ENCODE data around the gene VPS16.
"Not testable (repeated sequence)": the region's sequence is repeated elsewhere in the genome, so short reads cannot be mapped to it uniquely, and the experiment has no call there.

VPS16 gene

GRCh38 chr20:2891343-2891742, 50.8 kb downstream of the VPS16 start:
- Histone ChIP-seq H3K4me3 (ENCODE audit: insufficient read depth, low read length, poor library complexity, severe bottlenecking) (no peak overlapping the region), H4K20me1 (ENCODE audit: low read depth, low read length) (peaks cover 15% of the 10 kb centered on the region), H2AFZ (ENCODE audit: low read depth, low read length, severe bottlenecking) (no peak overlapping the region), H3K27ac (ENCODE audit: low read depth, low read length) (no peak overlapping the region), H3F3A (ENCODE audit: insufficient read depth) (no peaks in the 10 kb centered on the region), H3K36me3 (ENCODE audit: low read length) (no peaks in the 10 kb centered on the region), H3K4me2 (ENCODE audit: low read depth, low read length, poor library complexity, severe bottlenecking) (no peak overlapping the region), H3K9ac (ENCODE audit: low read length) (no peak overlapping the region), H3K27me3 (ENCODE audit: low read length) (no peaks in the 10 kb centered on the region), H3K9me3 (ENCODE audit: insufficient read depth, low read length) (no peaks in the 10 kb centered on the region), H3K9me2 (replicated peaks; ENCODE audit: insufficient read depth, low read length) (no peaks in the 10 kb centered on the region), H3K79me2 (ENCODE audit: insufficient read depth, low read length) (peaks cover 90% of the 10 kb centered on the region)
- no peak for TF ChIP-seq CTCF (IDR thresholded peaks at IDR 0.05; ENCODE audit: insufficient read depth, low read length, poor library complexity, severe bottlenecking)

- Histone ChIP-seq H3K4me3 (ENCODE audit: insufficient read depth, low read length, poor library complexity, severe bottlenecking) (no peak overlapping the region), H3K79me2 (ENCODE audit: insufficient read depth, low read length) (peaks cover 93% of the 10 kb centered on the region), H3K9me2 (replicated peaks; ENCODE audit: insufficient read depth, low read length) (no peaks in the 10 kb centered on the region), H3K27me3 (ENCODE audit: low read length) (no peaks in the 10 kb centered on the region), H3K27ac (ENCODE audit: low read depth, low read length) (no peak overlapping the region), H3K36me3 (ENCODE audit: low read length) (no peaks in the 10 kb centered on the region), H3K4me2 (ENCODE audit: low read depth, low read length, poor library complexity, severe bottlenecking) (no peak overlapping the region), H3K9me3 (ENCODE audit: insufficient read depth, low read length) (no peaks in the 10 kb centered on the region), H2AFZ (ENCODE audit: low read depth, low read length, severe bottlenecking) (no peak overlapping the region), H3F3A (ENCODE audit: insufficient read depth) (no peaks in the 10 kb centered on the region), H3K9ac (ENCODE audit: low read length) (no peak overlapping the region), H4K20me1 (ENCODE audit: low read depth, low read length) (peaks cover 8% of the 10 kb centered on the region)
- TF ChIP-seq EZH2phosphoT487 (conservative IDR thresholded peaks at IDR 0.05; ENCODE audit: low read length): no peak
- TF ChIP-seq CTCF (IDR thresholded peaks at IDR 0.05; ENCODE audit: insufficient read depth, low read length, poor library complexity, severe bottlenecking): no peak
Observed at GRCh38 chr20:2892376-2892775, 51.8 kb downstream of the VPS16 start.

GRCh38 chr20:2894221-2894620, 53.7 kb downstream of the VPS16 start:
- Histone ChIP-seq H3K27ac (ENCODE audit: low read depth, low read length) (no peak overlapping the region), H2AFZ (ENCODE audit: low read depth, low read length, severe bottlenecking) (no peak overlapping the region), H3K4me3 (ENCODE audit: insufficient read depth, low read length, poor library complexity, severe bottlenecking) (no peak overlapping the region), H3K9ac (ENCODE audit: low read length) (no peak overlapping the region), H3K79me2 (ENCODE audit: insufficient read depth, low read length) (peaks cover 90% of the 10 kb centered on the region), H3K36me3 (ENCODE audit: low read length) (no peaks in the 10 kb centered on the region), H3K4me2 (ENCODE audit: low read depth, low read length, poor library complexity, severe bottlenecking) (no peak overlapping the region), H4K20me1 (ENCODE audit: low read depth, low read length) (peaks cover under 1% of the 10 kb centered on the region), H3K27me3 (ENCODE audit: low read length) (no peaks in the 10 kb centered on the region), H3K9me3 (ENCODE audit: insufficient read depth, low read length) (no peaks in the 10 kb centered on the region), H3F3A (ENCODE audit: insufficient read depth) (no peaks in the 10 kb centered on the region), H3K9me2 (replicated peaks; ENCODE audit: insufficient read depth, low read length) (no peaks in the 10 kb centered on the region)
- TF ChIP-seq CTCF (IDR thresholded peaks at IDR 0.05; ENCODE audit: insufficient read depth, low read length, poor library complexity, severe bottlenecking): no peak
- TF ChIP-seq EZH2phosphoT487 (conservative IDR thresholded peaks at IDR 0.05; ENCODE audit: low read length): no peak

GRCh38 chr20:2895154-2895553, 54.6 kb downstream of the VPS16 start:
- H3K4me3 ChIP-seq (ENCODE audit: insufficient read depth, low read length, poor library complexity, severe bottlenecking); H3K9me3 ChIP-seq (ENCODE audit: insufficient read depth, low read length); H3K36me3 ChIP-seq (ENCODE audit: low read length); H4K20me1 ChIP-seq (ENCODE audit: low read depth, low read length); H2AFZ ChIP-seq (ENCODE audit: low read depth, low read length, severe bottlenecking); H3F3A ChIP-seq (ENCODE audit: insufficient read depth); H3K9ac ChIP-seq (ENCODE audit: low read length); H3K27ac ChIP-seq (ENCODE audit: low read depth, low read length); H3K4me2 ChIP-seq (ENCODE audit: low read depth, low read length, poor library complexity, severe bottlenecking); H3K27me3 ChIP-seq (ENCODE audit: low read length); H3K9me2 ChIP-seq (replicated peaks; ENCODE audit: insufficient read depth, low read length): not testable (repeated sequence)
- H3K79me2 ChIP-seq (ENCODE audit: insufficient read depth, low read length): peaks cover 88% of the 10 kb centered on the region

Measured in SU-DHL-6 (cell line).